CD4-positive, alpha-beta T cell treated with Interleukin-12 subunit alpha and Interleukin-12 subunit beta, for 1 hour (primary cell): ENCODE data around the gene LIME1.
A peak's percentile ranks its signal among the peaks of the same experiment; 100 is the strongest.

ENCODE experiments used
- DNase-seq: peaks from one replicate; pipeline ENCODE4 v3.0.0-alpha.2; 2020

The LIME1 gene

GRCh38 chr20:63751471-63752271 is 15.2 kb downstream of the LIME1 start:
- peak; percentile 31 for DNase-seq

- DNase-seq, result no peak
Measured at GRCh38 chr20:63752411-63753101, 16.1 kb downstream of the LIME1 start.

- DNase-seq, result no peak
Measured at GRCh38 chr20:63753381-63753780, 16.9 kb downstream of the LIME1 start.

GRCh38 chr20:63754008-63754407 is 17.5 kb downstream of the LIME1 start:
- DNase-seq, result no peak

- no peak for DNase-seq
Measured at GRCh38 chr20:63755933-63756647, 19.6 kb downstream of the LIME1 start.

- DNase-seq, result peak; percentile 43
Measured at GRCh38 chr20:63756648-63756991, 20.2 kb downstream of the LIME1 start.

GRCh38 chr20:63758152-63758551 is 21.7 kb downstream of the LIME1 start:
- DNase-seq, result no peak

- DNase-seq, result no peak
Measured at GRCh38 chr20:63759377-63759901, 23.0 kb downstream of the LIME1 start.

GRCh38 chr20:63765082-63765873 is 28.8 kb downstream of the LIME1 start:
- DNase-seq, result no peak

GRCh38 chr20:63765902-63766301 is 29.4 kb downstream of the LIME1 start:
- no peak for DNase-seq

- no peak for DNase-seq
Measured at GRCh38 chr20:63766695-63767426, 30.4 kb downstream of the LIME1 start.

GRCh38 chr20:63767456-63767855 is 31.0 kb downstream of the LIME1 start:
- no peak for DNase-seq

- no peak for DNase-seq
Measured at GRCh38 chr20:63767886-63768285, 31.4 kb downstream of the LIME1 start.

GRCh38 chr20:63768591-63769515 is 32.4 kb downstream of the LIME1 start:
- no peak for DNase-seq

- no peak for DNase-seq
Measured at GRCh38 chr20:63769891-63770474, 33.5 kb downstream of the LIME1 start.

- DNase-seq, result no peak
Measured at GRCh38 chr20:63771046-63771707, 34.7 kb downstream of the LIME1 start.

GRCh38 chr20:63772781-63773518 is 36.5 kb downstream of the LIME1 start:
- DNase-seq, result no peak

GRCh38 chr20:63773571-63774241 is 37.2 kb downstream of the LIME1 start:
- DNase-seq, result no peak

GRCh38 chr20:63774306-63774705 is 37.8 kb downstream of the LIME1 start:
- DNase-seq, result no peak
